Urinary bladder (tissue), 4 donors: Measurements from ENCODE around the gene RNF225. TPM values are rescaled to one million over a fixed set of nuclear protein-coding genes. Genes with fewer than 3 reads are reported as not detected.
"Not testable (repeated sequence)": the region's sequence is repeated elsewhere in the genome, so short reads cannot be mapped to it uniquely, and the experiment has no call there.

Experiments used
- DNase-seq: peaks from one replicate; pipeline ENCODE4 v3.0.0-alpha.2; 2015; ENCODE audit errors: extremely low spot score
- H3K27ac ChIP-seq: one replicate; pipeline ENCODE4 v1.5.1; 2013; ENCODE audit warnings: low read depth, mild to moderate bottlenecking, moderate library complexity
- H3K36me3 ChIP-seq: one replicate; pipeline ENCODE4 v1.6.1; 2013; ENCODE audit warnings: mild to moderate bottlenecking, moderate library complexity; ENCODE audit not compliant: insufficient read depth
- H3K4me1 ChIP-seq: one replicate; pipeline ENCODE4 v1.6.1; 2013; ENCODE audit warnings: mild to moderate bottlenecking, moderate library complexity; ENCODE audit not compliant: insufficient read depth
- H3K4me3 ChIP-seq: one replicate; pipeline ENCODE4 v1.5.1; 2013; ENCODE audit warnings: low read depth, low read length
- WGBS: extraction: QIAGEN DNeasy Blood & Tissue Kit; methylation state at CpG from one replicate; pipeline ENCODE4 v1.1.7; 2013; 5-methylcytosine and 5-hydroxymethylcytosine counted together
- polyA plus RNA-seq: library from polyadenylated mRNA; stranded (reverse); fragments of 200-250 nt; gene quantifications from one replicate; pipeline ENCODE4 v1.2.3, GENCODE V29; 2013
- total RNA-seq: library from RNA; depleted of rRNA; stranded (reverse); fragments of >200 nt; gene quantifications from one replicate; pipeline ENCODE4 v1.2.3, GENCODE V29; 2014
- donor health status: healthy with polysubstance abuse.
- donor health status: healthy.

RNF225 gene
- total and polyA plus RNA-seq, 2 donors, result 0.11 TPM; not detected in 1

DNA sequence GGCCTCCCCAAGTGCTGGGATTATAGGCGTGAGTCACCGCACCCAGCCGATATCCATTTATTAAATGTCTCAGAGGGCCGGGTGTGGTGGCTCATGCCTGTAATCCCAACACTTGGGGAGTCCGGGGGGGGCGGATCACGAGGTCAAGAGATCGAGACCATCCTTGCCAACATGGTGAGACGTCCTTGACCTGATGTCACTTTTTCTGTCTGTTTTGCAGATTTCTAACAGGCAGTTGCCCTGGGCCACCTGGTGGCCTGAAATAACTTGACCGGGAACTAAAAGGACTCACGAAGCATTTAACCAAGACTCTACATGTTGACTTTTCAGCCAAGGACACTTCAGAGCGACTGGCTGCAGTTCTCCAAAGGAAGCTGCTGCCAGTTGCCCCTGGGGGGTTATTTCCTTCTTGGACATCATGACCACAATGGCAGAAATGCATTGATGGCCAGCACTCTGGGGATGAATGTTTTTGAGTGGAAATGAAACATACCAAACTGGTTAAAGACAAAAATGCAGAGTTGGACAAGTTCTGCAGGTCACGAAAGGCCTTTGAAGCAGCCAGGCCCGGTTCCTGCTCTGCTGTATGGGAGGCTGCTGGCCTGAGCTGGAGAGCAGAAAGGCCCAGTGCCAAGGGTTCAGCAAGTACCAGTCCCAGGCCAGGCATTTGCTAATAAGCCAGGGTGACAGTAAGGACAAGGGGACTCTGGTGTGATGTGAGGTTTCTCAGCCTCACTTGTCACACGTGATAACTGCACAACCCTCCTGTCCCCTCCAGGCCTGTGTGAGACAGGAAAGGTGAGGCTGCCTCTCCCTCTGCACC is 22.9 kb upstream of the RNF225 start:
- DNase-seq, result no peak

DNA sequence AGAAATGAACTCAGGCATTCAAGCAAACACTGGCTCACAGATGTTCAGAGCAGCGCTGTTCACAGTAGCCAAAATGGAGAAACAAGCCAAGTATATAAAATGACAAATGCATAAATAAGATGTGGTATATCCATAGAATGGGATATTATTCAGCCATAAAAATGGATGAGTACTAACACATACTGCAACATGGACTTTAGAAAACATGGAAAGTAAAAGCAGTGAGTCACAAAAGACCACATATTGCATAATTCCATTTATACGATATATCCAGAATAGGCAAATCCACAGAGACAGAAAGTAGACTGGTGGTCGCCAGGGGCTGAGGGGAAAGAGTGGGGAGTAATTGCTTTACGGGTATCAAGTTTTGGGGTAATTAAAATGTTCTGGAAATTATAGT is 21.3 kb upstream of the RNF225 start:
- DNase-seq, result no peak
- 88% methylated on average over 4 of the region's 4 CpGs for WGBS
- H3K4me1 ChIP-seq, result no peaks in the 10 kb centered on the region
- H3K36me3 ChIP-seq, result no peaks in the 10 kb centered on the region
- no peak overlapping the region for H3K4me3 ChIP-seq
- H3K27ac ChIP-seq, result no peak overlapping the region

More for the DNA sequence above, 22.9 kb upstream of the RNF225 start:
- Histone ChIP-seq H3K4me1 (no peaks in the 10 kb centered on the region), H3K36me3 (no peaks in the 10 kb centered on the region), H3K27ac (no peak overlapping the region), H3K4me3 (no peak overlapping the region)
- WGBS, result 69% methylated on average over 15 of the region's 15 CpGs

DNA sequence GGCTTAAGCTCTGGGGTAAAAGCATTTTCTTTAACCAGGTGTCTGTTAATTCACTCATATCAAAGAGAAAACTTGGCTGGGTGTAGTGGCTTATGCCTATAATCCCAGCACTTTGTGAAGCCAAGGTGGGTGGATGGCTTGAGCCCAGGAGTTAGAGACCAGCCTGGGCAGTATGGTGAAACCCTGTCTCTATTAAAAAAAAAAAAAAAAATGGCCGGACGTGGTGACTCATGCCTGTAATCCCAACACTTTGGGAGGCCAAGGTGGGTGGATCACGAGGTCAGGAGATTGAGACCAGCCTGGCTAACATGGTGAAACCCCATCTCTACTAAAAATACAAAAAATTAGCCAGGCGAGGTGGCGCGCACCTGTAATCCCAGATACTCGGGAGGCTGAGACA is 18.7 kb upstream of the RNF225 start:
- H3K27ac ChIP-seq, H3K4me1 ChIP-seq, H3K36me3 ChIP-seq, DNase-seq, H3K4me3 ChIP-seq: not testable (repeated sequence)
- WGBS, result 75% methylated on average over 7 of the region's 7 CpGs

DNA sequence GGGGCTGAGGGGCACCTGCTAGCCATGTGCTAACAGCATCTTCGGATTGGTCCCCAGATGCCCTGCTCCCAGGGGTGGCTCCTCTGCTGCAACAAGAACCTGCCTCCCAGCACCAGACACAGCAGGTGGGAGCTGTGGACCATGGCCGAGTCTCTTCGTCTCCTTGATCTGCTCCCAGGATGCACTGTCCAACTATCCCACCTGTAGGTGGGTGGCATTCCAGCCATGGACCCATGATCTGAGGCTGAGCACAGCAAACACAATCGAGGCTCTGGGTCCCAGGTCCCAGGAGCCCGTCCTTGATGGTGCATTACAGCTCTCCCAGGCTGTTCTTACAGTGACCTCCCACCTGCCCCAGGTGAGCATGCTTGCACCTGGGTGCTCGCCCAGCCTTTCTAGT is 16.2 kb upstream of the RNF225 start:
- WGBS, result 96% methylated on average over 6 of the region's 6 CpGs
- Histone ChIP-seq H3K36me3 (no peaks in the 10 kb centered on the region), H3K4me1 (no peaks in the 10 kb centered on the region), H3K27ac (no peak overlapping the region), H3K4me3 (no peak overlapping the region)
- DNase-seq, result no peak

DNA sequence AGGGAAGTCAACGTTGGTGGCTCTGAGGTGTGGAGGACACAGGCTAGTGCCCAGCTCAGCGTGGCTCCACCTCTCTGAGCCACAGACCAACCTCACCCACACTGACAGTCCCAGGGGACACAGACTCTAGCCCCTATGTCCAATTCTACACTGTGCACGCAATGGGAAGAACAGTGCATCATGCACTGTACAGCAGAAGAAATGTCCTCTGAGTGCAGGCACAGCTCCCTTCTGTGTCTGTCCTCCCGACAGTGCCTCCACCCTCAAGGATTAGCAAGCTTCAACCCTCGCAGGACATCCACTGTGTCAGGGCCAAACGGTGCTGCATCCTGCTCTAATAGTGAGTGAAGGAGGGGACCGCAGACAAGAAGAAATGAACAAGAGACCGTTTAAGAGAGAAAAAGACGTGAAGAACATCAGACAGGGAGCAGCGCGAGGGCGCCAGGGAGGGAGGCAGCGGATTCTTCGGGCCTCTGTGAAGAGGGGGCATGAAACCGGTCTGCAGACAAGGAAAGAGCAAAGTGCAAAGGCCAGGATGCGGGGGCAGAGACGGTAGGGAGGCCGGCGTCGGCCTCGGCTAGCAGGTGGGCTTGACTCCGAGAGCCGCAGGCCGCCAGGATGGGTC is 15.3 kb upstream of the RNF225 start:
- no peak for DNase-seq
- Histone ChIP-seq H3K4me3 (peak overlapping the region; percentile 67), H3K36me3 (no peaks in the 10 kb centered on the region), H3K27ac (peak overlapping the region; percentile 70), H3K4me1 (no peaks in the 10 kb centered on the region)
- WGBS, result 5% methylated on average over 24 of the region's 24 CpGs

DNA sequence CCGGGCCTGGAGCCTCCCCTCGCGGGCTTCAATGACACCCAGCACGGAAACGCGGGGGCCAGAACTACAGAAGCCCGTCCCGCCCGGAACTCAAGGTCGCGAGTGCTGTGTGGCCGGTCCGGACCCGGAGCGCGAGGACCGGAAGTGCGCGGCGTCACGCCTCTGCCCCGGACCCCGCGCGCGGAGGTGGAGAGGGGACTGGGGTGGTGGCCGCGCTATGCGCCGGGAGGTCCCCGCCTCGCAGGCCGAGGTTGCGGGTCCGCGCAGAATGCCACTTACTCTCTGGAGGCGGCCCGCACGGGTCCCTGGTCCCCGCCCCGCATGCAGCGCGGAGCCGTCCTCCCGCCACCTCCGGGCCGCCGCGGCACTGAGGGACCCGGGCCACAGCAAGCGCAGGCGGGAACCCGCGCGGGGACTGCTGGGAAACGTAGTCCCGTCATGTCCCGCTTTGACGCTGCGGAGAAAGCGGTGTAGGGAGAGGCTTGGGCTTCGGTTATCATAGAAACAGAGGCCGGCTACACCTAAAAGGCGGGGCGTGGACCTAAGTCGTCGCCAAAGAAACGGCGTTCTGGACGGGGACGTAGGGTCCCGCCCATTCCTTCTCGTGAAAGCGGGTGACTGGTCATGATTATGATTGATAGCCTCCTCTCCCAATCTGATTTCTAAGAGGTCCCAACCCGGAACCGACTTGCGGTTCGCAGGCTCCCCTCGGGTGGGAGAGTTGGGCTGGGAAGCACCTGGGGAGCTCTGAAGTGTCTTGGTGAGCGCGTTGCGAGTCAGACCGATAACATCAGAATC is 14.6 kb upstream of the RNF225 start, which contains the start of gene ZNF837:
ZNF837 (minus strand) TSS at position 369 of the 798 bp plus-strand sequence. CDS start 11,698 bp downstream, outside the sequence.
- Histone ChIP-seq H3K4me3 (peak within 1 kb of the TSS; percentile 67), H3K36me3 (no peaks in the 10 kb centered on the region), H3K27ac (peak within 1 kb of the TSS; percentile 70), H3K4me1 (no peaks in the 10 kb centered on the region)
- DNase-seq, result peak; percentile 100
- under 1% methylated on average over 83 of the region's 83 CpGs for WGBS

DNA sequence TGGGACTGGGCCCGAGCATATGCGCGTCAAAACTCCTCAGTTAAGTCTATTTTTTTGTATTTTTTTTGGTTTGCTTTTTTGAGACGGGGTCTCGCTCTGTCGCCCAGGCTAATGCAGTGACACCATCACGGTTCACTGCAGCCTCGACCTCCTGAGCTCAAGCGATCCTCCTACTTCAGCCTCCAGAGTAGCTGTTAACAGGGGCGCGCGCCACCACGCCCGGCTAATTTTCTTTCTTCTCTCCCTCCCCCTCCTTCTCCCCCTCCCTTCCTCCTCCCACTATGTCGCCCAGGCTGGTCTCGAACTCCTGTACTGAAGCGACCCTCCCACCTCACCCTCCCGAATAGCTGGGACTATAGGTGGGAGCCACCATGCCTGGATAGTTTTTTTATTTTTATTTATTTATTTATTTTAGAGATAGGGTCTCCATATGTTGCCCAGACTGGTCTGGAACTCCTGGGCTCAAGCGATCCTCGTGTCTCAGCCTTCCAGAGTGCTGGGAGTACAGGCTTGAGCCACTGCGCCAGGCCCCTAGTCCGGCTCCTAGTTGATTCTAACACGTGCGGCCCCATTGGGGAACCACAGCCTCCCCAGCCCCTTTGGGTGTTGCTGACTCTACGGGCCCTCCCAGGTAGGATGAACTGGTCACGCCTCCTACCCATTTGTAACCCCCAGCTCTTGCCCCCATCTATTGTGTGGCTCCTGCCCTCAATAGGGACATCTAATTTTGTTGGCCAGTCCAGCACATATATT is 13.8 kb upstream of the RNF225 start:
- WGBS, result 28% methylated on average over 26 of the region's 26 CpGs

DNA sequence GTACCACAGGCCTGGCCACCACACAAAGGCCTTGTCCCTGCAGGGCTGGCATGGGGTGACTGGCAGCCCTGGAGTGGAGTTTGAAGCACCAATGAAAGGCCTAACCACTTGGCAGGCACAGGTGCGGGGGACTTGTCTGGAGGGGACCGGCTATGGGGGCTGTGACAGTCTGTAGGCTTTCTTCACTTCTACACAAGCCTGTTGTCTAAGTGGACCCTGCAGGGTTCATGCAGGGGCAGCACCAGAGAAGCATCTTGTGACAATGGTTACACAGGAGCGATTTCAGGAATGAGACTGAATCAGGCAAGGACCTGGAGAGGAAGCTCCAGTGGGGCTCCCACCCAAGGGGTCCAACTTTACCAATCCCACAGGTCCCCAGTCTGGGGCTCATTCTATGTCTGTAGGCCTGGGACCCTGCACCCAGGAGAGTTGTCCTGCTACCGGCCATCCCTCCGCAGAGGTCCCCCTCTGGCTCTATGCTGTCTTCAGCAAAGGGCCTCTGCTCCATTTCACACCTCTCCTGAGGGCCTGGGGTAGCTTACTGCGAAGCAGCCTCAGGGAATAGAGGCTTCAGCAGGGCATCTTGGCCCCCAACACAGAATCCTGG is 12.4 kb upstream of the RNF225 start:
- H3K36me3 ChIP-seq, result no peaks in the 10 kb centered on the region
- H3K27ac ChIP-seq, result no peak overlapping the region
- DNase-seq, result no peak
- H3K4me3 ChIP-seq, result no peak overlapping the region
- 90% methylated on average over 6 of the region's 6 CpGs for WGBS
- peaks cover 2% of the 10 kb centered on the region for H3K4me1 ChIP-seq

More for the DNA sequence above, 13.8 kb upstream of the RNF225 start:
- peak overlapping the region; percentile 50 for H3K4me3 ChIP-seq
- no peaks in the 10 kb centered on the region for H3K36me3 ChIP-seq
- peak overlapping the region; percentile 54 for H3K27ac ChIP-seq
- H3K4me1 ChIP-seq, result no peaks in the 10 kb centered on the region
- DNase-seq, result no peak

DNA sequence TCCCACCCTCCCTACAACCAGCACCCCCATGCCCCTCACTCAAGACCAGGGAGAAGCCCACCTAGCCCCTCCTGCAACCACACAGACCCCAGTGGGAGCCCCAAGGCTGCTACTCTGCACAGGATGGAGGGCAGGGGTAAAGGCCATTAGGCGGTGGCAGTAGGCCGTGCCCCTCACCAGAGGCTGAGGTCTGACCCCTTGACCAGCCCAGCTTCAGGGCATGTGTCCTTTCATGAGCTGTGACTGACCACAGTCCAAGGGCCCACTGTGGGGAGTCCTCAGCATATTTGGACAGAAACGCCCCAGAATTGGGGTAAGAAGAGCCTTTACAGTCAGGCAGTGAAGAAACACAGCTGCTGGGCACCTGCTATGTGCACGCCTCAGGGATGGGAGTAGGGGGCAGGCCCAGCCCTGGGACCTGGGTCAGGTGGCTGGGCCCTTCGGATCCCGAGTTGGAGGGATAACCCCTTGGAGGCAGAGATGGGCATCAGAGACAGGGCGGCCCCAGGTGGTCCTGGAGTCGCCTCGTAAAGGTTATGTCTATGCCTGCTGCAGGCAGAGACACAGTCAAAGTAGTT is 10.1 kb upstream of the RNF225 start:
- Histone ChIP-seq H3K27ac (peak overlapping the region; percentile 99), H3K4me3 (no peak overlapping the region), H3K4me1 (peaks cover 2% of the 10 kb centered on the region), H3K36me3 (no peaks in the 10 kb centered on the region)
- no peak for DNase-seq
- 75% methylated on average over 9 of the region's 9 CpGs for WGBS

DNA sequence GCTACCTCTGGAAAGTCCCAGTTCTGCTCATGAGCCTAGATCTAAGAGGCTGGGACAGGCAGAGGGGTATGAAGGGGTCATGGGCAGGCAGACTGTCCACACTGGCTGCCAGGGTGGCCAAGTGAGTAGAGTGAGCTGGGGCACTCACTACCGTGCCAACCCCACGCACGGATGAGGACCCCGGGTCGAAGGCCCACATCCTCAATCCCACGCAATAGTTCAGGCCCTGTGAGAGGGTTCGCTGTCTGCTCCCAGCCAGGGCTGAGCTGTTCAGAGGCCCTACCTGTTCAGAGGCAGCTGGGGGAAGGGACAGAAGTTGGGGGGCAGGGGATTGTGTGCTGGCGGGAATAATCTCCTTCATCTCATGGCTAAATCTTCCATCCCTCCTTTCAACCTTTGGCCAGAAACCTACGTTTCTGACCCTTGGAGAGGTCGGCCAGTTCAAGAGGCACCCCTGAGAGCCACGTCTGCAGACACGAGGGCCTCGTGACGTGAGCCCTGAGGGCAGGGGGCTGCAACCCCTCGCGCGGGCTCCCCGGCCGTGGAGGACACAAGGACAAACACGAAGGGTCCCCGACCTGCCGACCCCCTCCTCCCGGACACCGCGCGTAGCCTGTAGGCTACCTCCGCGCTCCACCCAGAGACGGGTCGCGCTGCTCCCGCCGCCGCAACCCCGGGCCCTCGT is 9.4 kb upstream of the RNF225 start:
- DNase-seq, result no peak
- Histone ChIP-seq H3K4me1 (peaks cover 2% of the 10 kb centered on the region), H3K27ac (peak overlapping the region; percentile 99), H3K36me3 (no peaks in the 10 kb centered on the region), H3K4me3 (peak overlapping the region; percentile 78)
- 8% methylated on average over 36 of the region's 36 CpGs for WGBS

DNA sequence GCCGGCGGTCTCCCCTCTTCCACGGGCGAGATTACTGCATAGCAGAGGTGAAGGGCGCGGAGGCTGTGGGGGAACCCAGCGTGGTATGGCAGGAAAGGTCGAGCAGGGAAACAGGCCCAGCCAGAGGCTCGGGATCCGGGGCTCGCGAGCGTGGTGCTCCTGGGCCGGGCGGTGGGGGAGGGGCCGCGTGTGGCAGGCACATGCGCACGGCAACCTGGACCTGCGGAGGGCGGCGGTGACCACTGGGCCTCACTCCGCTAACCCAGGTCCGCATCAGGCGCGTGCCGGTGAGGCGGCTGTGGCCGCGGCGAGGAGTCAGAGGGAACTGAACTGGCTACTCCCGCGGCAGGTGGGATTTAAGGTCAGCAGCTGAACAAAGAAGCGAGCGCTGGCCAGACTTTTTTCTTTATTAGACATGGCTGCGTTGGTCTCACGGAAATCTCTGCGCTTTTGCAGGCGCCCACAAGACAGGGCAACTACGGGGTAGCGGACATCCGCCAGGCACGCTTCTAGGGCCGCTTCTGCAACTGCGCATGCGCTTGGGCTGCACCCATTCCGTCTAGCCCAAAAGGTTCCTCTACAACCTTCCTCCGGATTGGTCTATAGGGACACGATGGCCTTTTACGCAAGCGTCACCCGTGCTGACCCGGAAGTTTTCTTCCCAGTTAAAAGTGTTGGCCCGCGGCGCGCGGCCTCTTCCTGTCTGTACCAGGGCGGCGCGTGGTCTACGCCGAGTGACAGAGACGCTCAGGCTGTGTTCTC is 8.7 kb upstream of the RNF225 start, which contains the start of gene RPS5:
RPS5 (plus strand) TSS at position 694 of the 762 bp plus-strand sequence. CDS start 869 bp downstream, outside the sequence.
- no peaks in the 10 kb centered on the region for H3K36me3 ChIP-seq
- peak within 1 kb of the TSS; percentile 78 for H3K4me3 ChIP-seq
- under 1% methylated on average over 64 of the region's 64 CpGs for WGBS
- H3K4me1 ChIP-seq, result peaks cover 2% of the 10 kb centered on the region
- H3K27ac ChIP-seq, result peak within 1 kb of the TSS; percentile 99
- DNase-seq, result peak; percentile 97
